GM18520 (cell line): ENCODE data around the gene FAM83G.
"Not testable (repeated sequence)": the region's sequence is repeated elsewhere in the genome, so short reads cannot be mapped to it uniquely, and the experiment has no call there.

Experiments used
- ATAC-seq: cut with Tn5 transposase; IDR thresholded peaks from one replicate; pipeline ENCODE4 v1.9.1; 2021; ENCODE audit not compliant: unreplicated experiment

Gene FAM83G, protein sequence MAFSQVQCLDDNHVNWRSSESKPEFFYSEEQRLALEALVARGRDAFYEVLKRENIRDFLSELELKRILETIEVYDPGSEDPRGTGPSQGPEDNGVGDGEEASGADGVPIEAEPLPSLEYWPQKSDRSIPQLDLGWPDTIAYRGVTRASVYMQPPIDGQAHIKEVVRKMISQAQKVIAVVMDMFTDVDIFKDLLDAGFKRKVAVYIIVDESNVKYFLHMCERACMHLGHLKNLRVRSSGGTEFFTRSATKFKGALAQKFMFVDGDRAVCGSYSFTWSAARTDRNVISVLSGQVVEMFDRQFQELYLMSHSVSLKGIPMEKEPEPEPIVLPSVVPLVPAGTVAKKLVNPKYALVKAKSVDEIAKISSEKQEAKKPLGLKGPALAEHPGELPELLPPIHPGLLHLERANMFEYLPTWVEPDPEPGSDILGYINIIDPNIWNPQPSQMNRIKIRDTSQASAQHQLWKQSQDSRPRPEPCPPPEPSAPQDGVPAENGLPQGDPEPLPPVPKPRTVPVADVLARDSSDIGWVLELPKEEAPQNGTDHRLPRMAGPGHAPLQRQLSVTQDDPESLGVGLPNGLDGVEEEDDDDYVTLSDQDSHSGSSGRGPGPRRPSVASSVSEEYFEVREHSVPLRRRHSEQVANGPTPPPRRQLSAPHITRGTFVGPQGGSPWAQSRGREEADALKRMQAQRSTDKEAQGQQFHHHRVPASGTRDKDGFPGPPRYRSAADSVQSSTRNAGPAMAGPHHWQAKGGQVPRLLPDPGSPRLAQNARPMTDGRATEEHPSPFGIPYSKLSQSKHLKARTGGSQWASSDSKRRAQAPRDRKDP

DNA sequence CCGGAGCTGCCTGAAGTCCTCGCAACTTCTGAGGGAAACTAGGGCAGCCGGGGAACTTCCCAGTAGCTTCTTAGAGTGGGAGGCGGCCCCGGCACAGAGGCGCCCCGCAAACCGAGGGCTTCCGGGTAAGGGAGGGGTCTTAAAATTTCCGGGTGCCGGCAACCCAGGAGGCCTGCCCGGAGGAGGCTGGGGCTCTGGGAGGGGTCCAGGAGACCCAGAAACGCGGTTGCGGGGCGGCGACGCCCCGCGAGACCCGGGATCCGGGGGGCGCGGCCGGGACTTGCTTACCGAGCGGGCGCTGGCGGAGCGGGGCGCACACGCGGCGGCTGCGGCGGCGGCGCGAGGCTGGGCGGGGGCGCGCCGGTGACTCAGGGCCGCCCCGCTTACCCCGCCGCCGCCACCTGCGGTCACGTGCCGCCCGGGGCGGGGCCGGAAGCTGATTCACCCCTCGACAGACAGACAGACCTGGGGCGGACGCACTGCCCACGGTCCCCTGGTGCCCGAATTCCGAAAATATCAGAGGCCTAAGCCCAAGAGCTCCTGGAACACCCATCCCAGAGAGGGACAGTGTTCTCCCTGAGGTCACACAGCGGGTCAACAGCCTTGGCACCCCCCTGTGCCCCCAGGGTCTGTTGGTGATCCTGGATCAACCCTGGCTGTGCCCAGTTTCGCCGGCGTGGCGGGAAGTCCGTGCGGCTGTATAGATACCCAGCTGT, at the start of gene FAM83G:
FAM83G (minus strand) TSS at position 344 of the 716 bp plus-strand sequence. CDS start 723 bp downstream, outside the sequence.
- peak; percentile 66 for ATAC-seq

DNA sequence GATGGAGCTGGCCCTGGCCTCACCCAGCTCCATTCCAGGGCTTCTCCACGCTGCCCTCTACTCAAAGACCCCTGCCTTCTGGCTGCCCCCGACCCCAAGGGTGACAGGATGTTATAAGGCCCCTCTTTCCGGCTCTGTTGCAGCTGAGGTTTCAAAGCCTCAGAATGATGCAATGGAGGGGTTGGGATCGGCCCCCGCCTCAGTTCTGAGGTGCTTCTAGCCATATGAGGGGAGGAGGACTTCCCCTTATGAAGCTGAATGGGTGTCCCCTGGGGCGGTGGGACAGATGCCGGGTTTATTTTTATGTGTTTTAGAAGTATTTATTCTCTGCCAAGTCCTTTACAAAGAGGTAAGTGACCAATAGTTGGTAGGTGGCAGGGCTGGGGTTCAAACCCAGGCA, 44.3 kb upstream of the FAM83G start:
- not testable (repeated sequence) for ATAC-seq

DNA sequence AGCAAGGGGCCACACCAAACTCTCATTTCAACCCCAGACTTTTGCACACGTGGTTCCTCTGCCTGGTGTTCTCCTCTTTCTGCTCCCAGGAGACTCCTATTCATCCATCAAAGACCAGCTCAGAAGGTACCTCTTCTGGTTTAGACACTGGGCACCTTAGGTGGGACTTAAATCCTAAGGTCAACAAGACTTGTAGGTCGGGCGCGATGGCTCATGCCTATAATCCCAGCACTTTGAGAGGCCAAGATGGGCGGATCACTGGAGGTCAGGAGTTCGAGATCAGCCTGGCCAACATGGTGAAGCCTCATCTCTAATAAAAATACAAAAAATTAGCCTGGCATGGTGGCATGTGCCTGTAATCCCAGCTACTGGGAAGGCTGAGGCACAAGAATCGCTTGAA, 42.9 kb upstream of the FAM83G start:
- ATAC-seq: not testable (repeated sequence)

DNA sequence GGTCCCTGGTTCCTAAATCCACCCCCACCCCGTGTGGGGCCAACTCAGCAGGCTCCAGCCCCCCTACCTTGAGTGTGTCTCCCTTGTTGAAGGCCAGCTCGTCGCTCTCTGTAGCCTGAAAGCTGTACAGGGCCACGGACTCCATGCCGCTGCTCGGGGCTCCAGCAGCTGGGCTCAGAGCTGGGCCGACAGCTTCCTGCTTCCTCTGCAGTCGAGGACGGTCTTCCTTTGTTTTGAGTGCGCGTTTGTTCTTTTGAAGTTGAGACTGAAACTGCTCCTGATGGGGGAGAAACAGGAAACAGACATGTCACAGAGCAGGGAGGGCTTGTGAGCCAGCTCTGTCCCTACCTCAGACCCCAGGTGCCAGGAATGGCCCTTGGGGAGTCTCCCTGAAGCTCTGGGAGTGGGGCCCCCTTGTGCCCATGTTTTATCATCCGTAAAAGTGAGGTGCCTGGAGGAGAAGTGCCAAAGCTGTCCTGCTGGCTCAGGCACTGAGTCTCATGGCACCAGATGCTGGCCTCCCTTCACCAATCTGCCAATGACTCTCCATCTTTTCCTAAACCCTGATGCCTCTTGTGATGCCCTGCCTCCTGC, 42.3 kb upstream of the FAM83G start, which contains the start of gene GRAP:
GRAP (minus strand) TSS at position 176 of the 594 bp plus-strand sequence; CDS start at position 145, 31 bp downstream.
- not testable (repeated sequence) for ATAC-seq

DNA sequence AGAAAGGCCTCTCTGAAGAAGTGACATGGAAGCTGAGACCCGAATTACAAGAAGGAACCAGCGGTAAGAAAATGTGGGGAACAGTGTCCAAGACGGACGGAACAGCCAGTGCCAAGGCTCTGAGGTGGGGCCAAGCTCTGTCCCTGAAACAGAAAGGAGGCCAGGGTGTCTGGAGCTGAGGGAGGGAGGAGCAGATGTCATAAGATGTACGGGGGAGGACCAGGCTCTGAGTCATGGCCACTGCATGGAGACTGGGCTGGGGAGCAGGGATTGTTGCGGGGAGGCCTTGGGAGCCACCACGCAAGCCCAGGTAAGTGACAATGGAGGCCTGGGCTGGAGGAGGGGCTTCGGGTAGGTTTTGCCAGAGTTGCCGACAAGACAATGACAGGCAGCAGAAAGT, 40.1 kb upstream of the FAM83G start:
- ATAC-seq: not testable (repeated sequence)

DNA sequence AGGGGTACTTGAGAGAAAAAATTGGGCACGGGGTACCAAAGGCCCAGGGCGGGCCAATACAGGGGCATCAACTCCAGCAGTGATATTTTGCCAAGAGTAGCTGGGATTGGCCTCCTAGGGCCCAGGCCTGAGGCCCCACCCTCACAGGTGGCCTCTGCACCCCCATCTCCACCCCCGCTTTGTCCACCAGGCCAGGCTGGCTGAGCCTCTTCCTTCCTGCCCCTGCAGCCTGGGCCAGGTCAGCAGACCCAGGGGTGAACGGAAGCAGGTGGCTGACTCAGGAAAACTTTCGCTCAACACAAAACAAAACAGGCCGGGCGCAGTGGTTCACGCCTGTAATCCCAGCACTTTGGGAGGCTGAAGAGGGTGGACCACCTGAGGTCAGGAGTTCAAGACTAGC, 38.5 kb upstream of the FAM83G start:
- ATAC-seq: not testable (repeated sequence)

DNA sequence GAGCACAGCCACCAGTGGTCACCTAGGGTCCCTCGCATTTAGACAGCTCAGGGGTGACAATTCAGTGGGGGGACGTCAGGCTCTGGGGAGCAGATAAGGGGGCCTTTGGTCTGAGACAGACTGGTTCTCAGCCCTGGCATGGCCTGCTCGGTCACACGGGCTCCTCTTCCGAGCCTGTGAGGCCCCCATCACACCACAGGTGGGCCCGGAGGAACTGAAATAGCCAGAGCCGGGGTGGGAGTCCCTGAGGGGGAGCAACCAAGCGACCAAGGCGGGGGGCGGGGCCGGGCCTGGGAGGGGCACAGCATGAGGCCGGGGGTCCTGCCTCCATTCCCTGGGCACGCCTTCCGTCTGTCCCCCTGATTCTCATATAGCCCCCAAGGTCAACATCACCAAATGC, 37.8 kb upstream of the FAM83G start:
- ATAC-seq: not testable (repeated sequence)

DNA sequence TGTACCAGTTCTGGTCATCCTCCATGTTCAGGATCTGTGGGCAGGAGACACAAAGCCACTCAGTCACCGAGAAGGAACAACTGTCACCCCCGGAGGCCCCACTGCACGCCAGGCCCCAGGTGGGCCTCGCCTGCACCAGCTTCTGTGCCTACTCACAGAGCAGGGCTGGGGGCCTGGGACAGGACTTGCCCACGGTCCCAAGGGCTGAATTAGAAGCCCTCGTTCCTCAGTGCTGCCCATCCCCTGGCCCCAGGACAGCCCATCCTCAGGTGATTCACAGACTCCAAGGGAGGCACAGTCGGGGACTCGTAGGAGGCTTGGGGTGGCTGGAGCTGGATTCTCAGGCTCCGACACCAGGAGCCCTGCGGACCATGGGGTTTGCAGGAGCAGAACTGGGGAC, 37.3 kb upstream of the FAM83G start:
- not testable (repeated sequence) for ATAC-seq

DNA sequence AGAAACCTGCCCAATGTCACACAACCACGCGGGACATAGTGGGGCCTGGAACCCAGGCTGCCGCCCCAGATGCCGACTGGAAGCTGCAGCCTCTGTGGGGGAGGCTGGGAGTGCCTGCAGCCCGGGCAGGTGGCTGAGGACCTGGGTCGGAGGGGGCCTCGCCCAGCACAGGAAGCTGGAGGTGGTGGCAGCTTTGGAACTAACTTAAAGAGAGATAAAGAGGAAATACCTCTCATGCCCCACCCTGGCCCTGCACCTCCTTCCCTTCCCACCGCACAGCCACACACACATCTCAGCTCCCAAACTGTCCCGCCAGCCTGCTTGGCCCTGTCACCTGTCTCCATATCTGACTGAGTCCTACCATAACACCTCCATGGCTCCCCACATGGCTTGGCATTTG, 35.8 kb upstream of the FAM83G start:
- ATAC-seq: not testable (repeated sequence)

DNA sequence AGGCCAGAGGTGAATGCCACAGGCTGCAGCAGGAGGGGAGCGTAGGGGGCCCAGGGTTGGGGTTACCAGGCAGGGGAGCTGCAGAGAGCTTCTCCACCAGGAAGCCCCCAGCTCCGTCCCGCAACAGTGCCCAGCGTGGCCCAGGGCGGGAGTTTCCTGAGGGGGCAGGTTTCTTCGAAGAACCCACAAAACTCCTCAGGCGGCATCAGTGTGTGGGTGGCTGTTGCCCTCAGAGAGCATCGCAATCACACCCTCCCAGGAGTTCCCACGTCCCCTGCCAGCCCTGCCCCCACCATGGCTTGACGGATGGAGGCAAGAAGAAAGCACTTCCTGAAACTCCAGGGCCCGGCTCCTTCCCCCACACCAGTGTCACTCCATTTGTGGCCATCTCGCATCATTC, 34.2 kb upstream of the FAM83G start:
- ATAC-seq: not testable (repeated sequence)

DNA sequence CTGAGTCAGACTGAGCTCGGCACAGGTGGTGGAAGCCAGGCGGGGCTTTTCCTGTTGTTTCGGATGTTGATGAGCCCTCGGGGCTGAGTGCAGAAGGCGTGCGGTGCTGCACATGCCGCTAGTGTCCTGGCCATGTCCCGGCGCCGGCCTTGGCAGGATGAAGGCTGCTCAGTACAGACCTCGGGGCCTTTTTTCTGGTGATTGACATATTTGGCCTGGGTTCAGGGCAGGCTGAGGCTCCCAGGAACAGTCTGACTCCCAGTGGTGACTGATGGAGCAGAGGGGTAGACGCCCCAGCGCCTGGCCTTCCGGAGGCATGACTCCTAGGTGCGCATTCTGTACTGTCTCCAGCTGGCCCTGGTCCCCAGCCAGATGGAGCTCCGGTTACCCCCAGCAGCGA, 33.4 kb upstream of the FAM83G start:
- not testable (repeated sequence) for ATAC-seq

DNA sequence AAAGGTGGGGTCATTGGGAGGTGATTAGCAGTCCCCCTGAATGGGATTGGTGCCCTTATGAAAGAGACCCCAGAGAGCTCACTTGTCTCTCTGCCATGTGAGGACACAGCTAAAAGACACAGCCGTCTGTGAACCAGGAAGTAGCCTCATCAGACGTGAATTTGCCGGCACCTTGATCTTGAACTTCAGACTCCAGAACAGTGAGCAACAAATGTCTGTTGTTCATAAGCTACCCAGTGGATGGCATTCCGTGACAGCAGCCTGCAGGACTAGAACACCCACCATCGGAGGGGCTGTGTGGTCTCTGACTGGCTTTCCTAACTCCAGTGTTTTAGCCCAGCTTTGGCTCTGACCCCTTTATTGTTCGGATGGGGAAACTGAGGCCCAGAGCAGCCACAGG, 33.0 kb upstream of the FAM83G start:
- ATAC-seq: not testable (repeated sequence)

DNA sequence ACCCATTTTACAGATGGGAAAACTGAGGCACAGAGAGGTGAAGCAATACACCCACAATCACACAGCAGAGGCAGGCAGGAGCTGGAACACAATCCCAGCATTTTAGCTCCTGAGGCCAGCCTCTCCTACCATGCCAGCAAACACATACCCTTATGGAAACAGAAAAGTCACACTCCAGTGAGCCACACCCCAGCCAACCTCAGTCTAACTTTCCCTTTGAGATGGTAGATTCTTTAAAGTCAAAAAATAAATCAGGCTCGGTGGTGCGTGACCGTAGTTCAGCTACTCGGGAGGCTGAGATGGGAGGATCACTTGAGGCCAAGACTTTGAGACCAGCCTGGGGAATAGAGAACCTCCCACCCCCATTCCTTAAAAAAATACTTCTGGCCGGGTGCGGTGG, 31.6 kb upstream of the FAM83G start:
- not testable (repeated sequence) for ATAC-seq

DNA sequence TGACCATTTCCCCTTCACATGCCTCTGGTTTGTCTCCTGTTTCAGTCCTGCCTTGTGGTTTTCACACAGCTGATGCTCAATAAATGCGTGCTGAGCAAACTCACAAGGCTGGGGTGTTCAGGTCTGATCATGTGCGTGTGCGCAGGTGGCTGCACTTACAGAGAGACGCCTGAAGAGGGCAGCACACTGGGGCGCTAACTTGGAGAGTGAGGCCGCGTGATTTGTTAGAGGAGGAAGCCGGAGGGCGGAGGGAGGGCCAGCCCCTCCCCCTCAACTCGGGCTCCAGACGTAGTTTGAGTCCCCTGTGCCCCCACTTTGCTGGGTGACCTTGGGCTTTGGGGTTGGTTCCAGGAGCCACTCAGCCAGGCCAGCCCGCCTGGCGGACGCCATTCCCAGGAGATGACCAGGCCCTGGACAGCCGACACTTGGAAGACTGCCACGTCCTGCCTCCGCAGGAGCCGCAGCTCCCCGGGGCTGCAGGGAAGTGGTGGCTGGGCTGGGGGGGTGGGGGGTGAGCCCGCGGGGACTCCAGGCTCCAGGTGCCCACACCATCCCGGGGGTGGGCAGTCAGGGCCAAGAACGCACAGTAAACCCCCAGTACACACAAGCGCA, 27.9 kb upstream of the FAM83G start:
- ATAC-seq: peak; percentile 45

DNA sequence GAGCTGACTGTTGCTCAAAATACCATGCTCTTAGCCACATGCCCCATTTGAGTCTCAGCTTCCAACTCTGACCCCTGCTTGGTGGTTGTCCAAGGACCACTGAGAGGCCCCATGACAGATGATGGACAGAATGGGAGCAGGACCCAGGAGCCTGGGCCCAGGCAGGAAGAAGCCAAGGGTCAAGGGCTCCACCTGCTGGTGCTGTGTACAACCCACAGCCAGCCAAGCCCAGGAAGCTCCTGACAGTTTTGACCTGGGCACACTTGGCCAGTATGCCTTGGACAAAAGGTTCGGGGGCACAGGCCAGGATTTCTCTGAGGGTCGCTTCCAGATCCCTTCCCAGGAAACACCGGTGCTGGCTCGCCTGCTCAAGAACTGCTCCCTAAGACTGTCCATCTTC, 27.2 kb upstream of the FAM83G start:
- ATAC-seq: peak; percentile 30

DNA sequence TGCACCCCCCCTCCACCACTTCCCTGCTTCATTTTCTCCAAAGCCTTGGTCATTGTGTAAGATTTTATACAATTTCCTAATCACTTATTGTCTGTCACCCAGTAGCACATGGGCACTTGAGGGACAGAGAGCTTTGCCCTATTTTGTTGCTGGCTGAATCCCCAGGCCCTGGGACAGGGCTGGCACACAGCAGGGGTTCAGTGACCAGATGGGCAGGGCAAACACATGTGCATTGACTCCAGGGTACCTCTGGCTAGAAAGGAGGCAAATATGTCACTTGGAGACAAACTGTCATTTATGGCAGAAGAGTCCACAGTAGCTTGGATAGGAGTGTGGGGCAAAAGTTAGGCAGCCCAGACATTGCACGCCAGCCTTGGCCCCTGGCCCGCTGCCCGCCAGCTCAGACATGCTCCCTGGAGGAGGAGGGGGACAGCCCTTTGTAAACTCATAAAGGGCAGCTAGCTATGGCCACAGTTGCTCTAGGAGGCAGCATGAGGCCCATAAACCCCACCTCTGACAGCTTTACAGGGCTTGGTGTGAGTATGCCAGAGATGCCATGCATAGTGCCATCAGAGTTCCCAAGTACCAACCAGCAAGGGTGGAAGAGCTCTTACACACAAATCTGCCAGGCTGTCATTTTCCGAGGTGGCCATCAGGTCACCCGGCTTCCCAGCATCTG, 26.3 kb upstream of the FAM83G start:
- ATAC-seq: not testable (repeated sequence)

DNA sequence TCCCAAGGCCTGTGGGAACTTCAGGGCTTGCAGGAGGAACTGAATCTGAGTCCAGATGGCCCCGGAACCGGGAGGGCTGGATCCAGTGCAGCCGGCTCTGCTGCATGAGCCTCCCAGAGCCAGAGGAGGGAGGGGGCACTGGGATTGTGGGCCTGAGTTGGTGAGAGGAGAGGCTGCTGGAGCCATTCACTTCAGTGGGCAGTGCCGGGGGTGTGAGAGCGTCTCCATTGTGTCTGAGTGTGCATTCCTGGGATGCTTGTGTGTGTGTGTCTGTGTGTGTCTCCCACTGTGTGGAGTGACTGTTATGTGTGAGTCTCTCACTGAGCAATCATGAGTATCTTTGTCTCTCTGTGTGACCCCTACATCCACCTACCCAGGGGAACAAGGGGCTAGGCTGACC, 25.2 kb upstream of the FAM83G start:
- not testable (repeated sequence) for ATAC-seq

DNA sequence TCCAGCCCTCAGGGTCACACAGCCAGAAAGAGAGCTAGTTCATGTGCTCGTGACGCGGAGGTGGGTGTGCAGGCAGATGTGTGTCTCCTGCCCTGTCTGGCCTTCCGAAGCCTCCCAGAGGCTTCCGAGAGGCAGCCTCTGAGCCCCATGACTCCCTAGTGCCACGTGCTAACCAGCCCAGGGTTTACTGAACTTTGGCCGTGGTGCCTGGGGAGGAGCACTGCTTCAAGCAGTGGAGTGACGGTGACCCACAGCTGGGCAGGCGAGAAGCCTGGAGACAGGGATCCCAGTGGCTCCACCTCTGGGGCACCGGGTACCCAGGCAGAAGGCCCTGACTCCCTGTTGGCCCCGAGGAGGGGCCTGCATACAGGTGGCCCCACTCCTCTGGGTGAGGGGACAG, 24.1 kb upstream of the FAM83G start:
- ATAC-seq: not testable (repeated sequence)
